HCT116 (cell line): ENCODE results near the gene TENT4A.

ENCODE experiments used
- CTCF ChIP-seq, 3 experiments: fragments of 200-600 bp in 1 of 3; sonication (generic) in 1 of 3; IDR thresholded peaks in 2 of 3; conservative IDR thresholded peaks in 1 of 3; 2 replicates each; pipeline ENCODE4 v1.5.1; 2012 to 2017; ENCODE audit warnings: low read depth in 2 of 3, low read length in 2 of 3, antibody characterized with exemption in 1 of 3, borderline replicate concordance in 1 of 3, control low read depth in 1 of 3, mild to moderate bottlenecking in 1 of 3, mixed read lengths in 1 of 3, mixed run types in 1 of 3, moderate library complexity in 1 of 3; ENCODE audit not compliant: insufficient read depth in 1 of 3
- EGR1 ChIP-seq: IDR thresholded peaks from 2 replicates; pipeline ENCODE4 v1.6.1; 2012; ENCODE audit warnings: low read depth
- ELF1 ChIP-seq: IDR thresholded peaks from 2 replicates; pipeline ENCODE4 v1.6.1; 2012; ENCODE audit warnings: low read depth, borderline replicate concordance
- EZH2 ChIP-seq: fragments of 200-600 bp; sonication (generic); IDR thresholded peaks from 2 replicates; pipeline ENCODE4 v1.6.1; 2017; ENCODE audit warnings: antibody characterized with exemption, mixed run types
- MAX ChIP-seq: IDR thresholded peaks from 2 replicates; pipeline ENCODE4 v1.6.1; 2012
- POLR2A ChIP-seq: IDR thresholded peaks from 2 replicates; pipeline ENCODE4 v1.7.0; 2011; ENCODE audit warnings: borderline replicate concordance; ENCODE audit not compliant: insufficient read depth, insufficient read length; ENCODE audit errors: extremely low read depth
- POLR2AphosphoS5 ChIP-seq: IDR thresholded peaks from 2 replicates; pipeline ENCODE4 v1.6.1; 2011; ENCODE audit warnings: mild to moderate bottlenecking, low read depth, low read length, moderate library complexity
- TCF7L2 ChIP-seq: IDR thresholded peaks from 2 replicates; pipeline ENCODE4 v1.7.0; 2011; ENCODE audit warnings: borderline replicate concordance, inconsistent platforms; ENCODE audit not compliant: insufficient read depth, insufficient read length; ENCODE audit errors: extremely low read depth

- TF ChIP-seq EGR1 (no peak), CTCF (IDR thresholded peaks at IDR 0.05 in 2 of 3, conservative IDR thresholded peaks at IDR 0.05 in 1 of 3; ENCODE audit: borderline replicate concordance in 1 of 3, insufficient read depth in 1 of 3, low read depth in 2 of 3, low read length in 2 of 3) (no peak), EZH2 (no peak), MAX (no peak), POLR2A (no peak), TCF7L2 (no peak), POLR2AphosphoS5 (no peak), ELF1 (no peak)
Measured at GRCh38 chr5:6784481-6784880, 71.2 kb downstream of the TENT4A start.
